ENCODE measurements around the gene RC3H1. TPM values are rescaled to one million over a fixed set of nuclear protein-coding genes. Genes with fewer than 3 reads are reported as not detected.

The RC3H1 gene
- total RNA-seq, 1 experiment from 2014 or later = 52.9 TPM

GRCh38 chr1:173886746-173887611, 135.2 kb downstream of the RC3H1 start:
- H3K9me2 ChIP-seq (replicated peaks; ENCODE audit: insufficient read depth, low read length) = no peaks in the 10 kb centered on the region
- no peak overlapping the region for H3K27ac ChIP-seq (ENCODE audit: low read length)

GRCh38 chr1:173884701-173885100, 137.5 kb downstream of the RC3H1 start:
- DNase-seq = no peak

More at GRCh38 chr1:173886746-173887611, 135.2 kb downstream of the RC3H1 start:
- no peak for DNase-seq
- Histone ChIP-seq H3K4me3 (ENCODE audit: low read length) (no peak overlapping the region), H3K4me1 (ENCODE audit: low read length) (no peaks in the 10 kb centered on the region), H3K9ac (ENCODE audit: low read length) (no peak overlapping the region), H3K36me3 (ENCODE audit: insufficient read depth, low read length) (peaks cover 9% of the 10 kb centered on the region; the same call in 1 of the 2 replicates), H3K79me2 (ENCODE audit: low read length) (peaks cover 3% of the 10 kb centered on the region; the same call in 1 of the 2 replicates), H3K4me2 (ENCODE audit: low read depth, low read length, poor library complexity, severe bottlenecking) (no peak overlapping the region), H2AFZ (ENCODE audit: low read length) (no peak overlapping the region), H3K27me3 (ENCODE audit: low read length) (no peaks in the 10 kb centered on the region), H4K20me1 (ENCODE audit: insufficient read depth, low read depth, low read length) (no peaks in the 10 kb centered on the region; the same call in 1 of the 2 replicates), H3K9me3 (ENCODE audit: low read length) (no peaks in the 10 kb centered on the region)

More at GRCh38 chr1:173884701-173885100, 137.5 kb downstream of the RC3H1 start:
- H4K20me1 ChIP-seq (ENCODE audit: insufficient read depth, low read depth, low read length) = no peaks in the 10 kb centered on the region; the same call in 1 of the 2 replicates
- no peaks in the 10 kb centered on the region for H3K27me3 ChIP-seq (ENCODE audit: low read length)
- H3K9ac ChIP-seq (ENCODE audit: low read length) = no peak overlapping the region
- peaks cover 3% of the 10 kb centered on the region; the same call in 1 of the 2 replicates for H3K79me2 ChIP-seq (ENCODE audit: low read length)
- peaks cover 9% of the 10 kb centered on the region; the same call in 1 of the 2 replicates for H3K36me3 ChIP-seq (ENCODE audit: insufficient read depth, low read length)
- no peaks in the 10 kb centered on the region for H3K9me2 ChIP-seq (replicated peaks; ENCODE audit: insufficient read depth, low read length)
- no peak overlapping the region for H3K4me3 ChIP-seq (ENCODE audit: low read length)
- no peaks in the 10 kb centered on the region for H3K9me3 ChIP-seq (ENCODE audit: low read length)
- no peak overlapping the region for H2AFZ ChIP-seq (ENCODE audit: low read length)
- no peak overlapping the region for H3K4me2 ChIP-seq (ENCODE audit: low read depth, low read length, poor library complexity, severe bottlenecking)
- no peak overlapping the region for H3K27ac ChIP-seq (ENCODE audit: low read length)
- no peaks in the 10 kb centered on the region for H3K4me1 ChIP-seq (ENCODE audit: low read length)

Small RNA genes lying within 50 kb of the gene (small RNA-seq; reads per million reads assigned to genes)
- 0.40 reads per million, percentile 3 among the genes with 10 or more reads in this experiment for gene RNA5SP67
- not detected for gene RNA5SP68

Other genes with a start within 250 kb of the RC3H1 start
- gene DARS2, start 197.7 kb downstream of the RC3H1 start, total RNA-seq (2014; rRNA removed; shearing (Covaris generic); ENCODE audit: low replicate concordance) = 23.4 and 39.3 TPM in 2 replicates
- gene CENPL, start 197.5 kb downstream of the RC3H1 start, total RNA-seq (2014; rRNA removed; shearing (Covaris generic); ENCODE audit: low replicate concordance) = 15.5 and 29.3 TPM in 2 replicates
- gene GAS5, start 154.4 kb downstream of the RC3H1 start, total RNA-seq (2014; rRNA removed; shearing (Covaris generic); ENCODE audit: low replicate concordance) = 636 and 838 TPM in 2 replicates
- 9.7 and 15.8 TPM in 2 replicates for gene ZBTB37, start 154.0 kb downstream of the RC3H1 start, total RNA-seq (2014; rRNA removed; shearing (Covaris generic); ENCODE audit: low replicate concordance)
- 0.26 TPM in 1 of 2 replicates, not detected in the other for gene SERPINC1, start 105.0 kb downstream of the RC3H1 start, total RNA-seq (2014; rRNA removed; shearing (Covaris generic); ENCODE audit: low replicate concordance)
- 28.9 and 39.5 TPM in 2 replicates for gene RABGAP1L, start 137.2 kb upstream of the RC3H1 start, total RNA-seq (2014; rRNA removed; shearing (Covaris generic); ENCODE audit: low replicate concordance)